Measurements from ENCODE around the gene GRIK4.
A peak's percentile ranks its signal among the peaks of the same experiment; 100 is the strongest.

GRIK4 gene

GRCh38 chr11:120659076-120659475, 147.5 kb downstream of the GRIK4 start:
- H4K20me1 ChIP-seq, result 0 out of 22 replicates have a peak, but pooled peaks cover 0 to 10% (median 0%) of the 10 kb centered on the region in 11 experiments
- H3K27me3 ChIP-seq, result no peaks in the 10 kb centered on the region
- H3K36me3 ChIP-seq, result no peaks in the 10 kb centered on the region
- H3K4me3 ChIP-seq, result no peak overlapping the region
- no peak for TF ChIP-seq Cebpa-rat (IDR thresholded peaks at IDR 0.05)
- no peak overlapping the region for H3K27ac ChIP-seq
- no peak overlapping the region for H3K9ac ChIP-seq
- no peaks in the 10 kb centered on the region for H3K9me3 ChIP-seq (replicated peaks in 1 of 11)
- H3K4me1 ChIP-seq, result peaks cover 0 to 19% (median 2%) of the 10 kb centered on the region in 10 experiments; a peak in 5 of 20 replicates
- no peak overlapping the region for H3K4me2 ChIP-seq

DNA sequence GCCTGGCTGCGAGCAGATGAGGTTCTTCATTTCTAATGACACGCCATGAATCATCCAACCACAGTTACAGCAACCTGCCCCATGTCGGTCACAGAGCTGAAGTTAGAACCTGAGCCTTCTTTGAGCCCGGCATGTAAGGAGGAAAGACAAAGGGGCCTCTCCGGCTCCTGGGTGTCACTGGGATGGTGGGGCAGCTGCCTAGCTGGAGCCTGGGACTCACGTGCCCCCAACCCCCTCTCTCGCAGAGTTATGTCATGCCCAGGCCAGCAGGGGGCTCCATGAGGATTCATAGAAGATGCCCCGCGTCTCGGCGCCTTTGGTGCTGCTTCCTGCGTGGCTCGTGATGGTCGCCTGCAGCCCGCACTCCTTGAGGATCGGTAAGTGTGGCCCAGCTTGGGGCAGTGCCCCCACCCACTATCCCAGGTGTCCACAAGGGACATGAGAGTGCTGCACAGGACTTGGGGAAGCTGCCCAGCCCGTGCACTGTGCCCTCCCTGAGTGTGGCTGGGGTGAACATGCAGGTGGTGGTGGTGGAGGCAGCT, 148.5 kb downstream of the GRIK4 start:
- TF ChIP-seq Cebpa-rat (IDR thresholded peaks at IDR 0.05), result no peak
- no peak overlapping the region for H3K9ac ChIP-seq
- peaks cover 0 to 19% (median 2%) of the 10 kb centered on the region in 10 experiments; a peak in 5 of 20 replicates for H3K4me1 ChIP-seq
- no peaks in the 10 kb centered on the region for H3K36me3 ChIP-seq
- H4K20me1 ChIP-seq, result 0 out of 22 replicates have a peak, but pooled peaks cover 0 to 10% (median 0%) of the 10 kb centered on the region in 11 experiments
- H3K27ac ChIP-seq, result no peak overlapping the region
- peak overlapping the region in 2 of 11 experiments; percentile 10 to 28; a peak in 3 of 22 replicates for H3K4me2 ChIP-seq
- H3K27me3 ChIP-seq, result no peaks in the 10 kb centered on the region
- no peak overlapping the region for H3K4me3 ChIP-seq
- H3K9me3 ChIP-seq (replicated peaks in 1 of 11), result no peaks in the 10 kb centered on the region

GRCh38 chr11:120662071-120662676, 150.6 kb downstream of the GRIK4 start:
- TF ChIP-seq Cebpa-rat (IDR thresholded peaks at IDR 0.05), result no peak
- H3K9me3 ChIP-seq (replicated peaks in 1 of 11), result no peaks in the 10 kb centered on the region

DNA sequence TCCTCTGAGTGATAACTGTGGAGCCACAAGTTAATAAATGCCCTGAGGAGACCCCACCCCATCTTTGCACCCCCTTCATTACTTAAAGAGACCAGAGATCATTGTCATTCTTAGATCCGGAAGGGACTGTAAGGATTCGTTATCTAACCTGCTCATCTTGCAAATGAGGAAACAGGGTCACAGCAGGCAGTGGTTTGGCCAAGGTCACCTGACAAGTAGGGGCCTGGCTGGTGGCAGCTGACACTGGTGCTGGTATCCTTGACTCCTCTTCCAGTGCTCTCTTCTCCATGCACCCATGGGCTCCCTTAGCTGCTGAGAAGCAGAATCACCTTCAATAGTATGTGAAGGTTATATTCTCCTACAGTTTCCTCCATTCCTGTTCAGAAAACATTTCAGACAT, 151.6 kb downstream of the GRIK4 start:
- H3K4me2 ChIP-seq, result no peak overlapping the region
- no peak for TF ChIP-seq Cebpa-rat (IDR thresholded peaks at IDR 0.05)
- no peak overlapping the region for H3K9ac ChIP-seq
- H3K9me3 ChIP-seq (replicated peaks in 1 of 11), result no peaks in the 10 kb centered on the region
- 0 out of 22 replicates have a peak, but pooled peaks cover 0 to 6% (median 0%) of the 10 kb centered on the region in 11 experiments for H4K20me1 ChIP-seq
- no peak overlapping the region for H3K27ac ChIP-seq
- no peak overlapping the region for H3K4me3 ChIP-seq
- no peaks in the 10 kb centered on the region for H3K36me3 ChIP-seq
- peaks cover 0 to 24% (median 12%) of the 10 kb centered on the region in 10 experiments; a peak in 11 of 20 replicates for H3K4me1 ChIP-seq
- H3K27me3 ChIP-seq, result no peaks in the 10 kb centered on the region

More at GRCh38 chr11:120662071-120662676, 150.6 kb downstream of the GRIK4 start:
- H3K4me3 ChIP-seq, result no peak overlapping the region
- H3K27ac ChIP-seq, result no peak overlapping the region
- no peak overlapping the region for H3K4me2 ChIP-seq
- no peaks in the 10 kb centered on the region for H3K36me3 ChIP-seq
- H3K27me3 ChIP-seq, result no peaks in the 10 kb centered on the region
- 0 out of 22 replicates have a peak, but pooled peaks cover 0 to 9% (median 0%) of the 10 kb centered on the region in 11 experiments for H4K20me1 ChIP-seq
- H3K9ac ChIP-seq, result no peak overlapping the region; a peak in 1 of 22 replicates
- H3K4me1 ChIP-seq, result peaks cover 0 to 23% (median 6%) of the 10 kb centered on the region in 10 experiments; a peak in 11 of 20 replicates

DNA sequence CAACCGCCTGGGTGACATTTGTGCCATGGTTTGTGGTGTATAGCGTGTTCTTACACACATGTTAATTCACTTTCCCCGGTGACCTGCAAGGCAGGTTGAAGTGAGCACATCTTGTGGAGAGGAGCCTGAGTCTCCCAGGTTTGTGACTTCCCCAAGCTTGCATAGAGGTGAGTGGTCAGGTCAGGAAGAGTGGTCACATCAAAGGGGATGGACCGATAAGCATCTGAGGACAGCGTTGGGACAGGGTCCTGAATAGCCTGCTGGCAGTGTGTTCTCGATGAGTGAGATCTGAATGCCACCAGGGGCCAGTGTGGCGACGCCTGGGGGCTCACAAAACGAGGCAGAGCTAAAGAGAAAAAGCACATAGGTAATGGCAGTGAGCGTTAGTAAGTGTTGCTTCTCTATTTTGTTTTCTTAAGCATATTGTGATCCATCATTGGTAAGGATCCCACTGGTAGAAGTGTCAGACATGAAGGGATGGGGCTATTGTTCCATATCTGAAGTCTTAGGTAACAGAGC, 154.6 kb downstream of the GRIK4 start:
- Histone ChIP-seq H3K9ac (no peak overlapping the region), H3K9me3 (replicated peaks in 1 of 11) (no peaks in the 10 kb centered on the region), H3K27me3 (no peaks in the 10 kb centered on the region), H3K4me1 (peaks cover 0 to 13% (median 7%) of the 10 kb centered on the region in 10 experiments; a peak in 10 of 20 replicates), H4K20me1 (no peaks in the 10 kb centered on the region), H3K36me3 (no peaks in the 10 kb centered on the region), H3K27ac (no peak overlapping the region), H3K4me2 (no peak overlapping the region), H3K4me3 (no peak overlapping the region)
- no peak for TF ChIP-seq Cebpa-rat (IDR thresholded peaks at IDR 0.05)

DNA sequence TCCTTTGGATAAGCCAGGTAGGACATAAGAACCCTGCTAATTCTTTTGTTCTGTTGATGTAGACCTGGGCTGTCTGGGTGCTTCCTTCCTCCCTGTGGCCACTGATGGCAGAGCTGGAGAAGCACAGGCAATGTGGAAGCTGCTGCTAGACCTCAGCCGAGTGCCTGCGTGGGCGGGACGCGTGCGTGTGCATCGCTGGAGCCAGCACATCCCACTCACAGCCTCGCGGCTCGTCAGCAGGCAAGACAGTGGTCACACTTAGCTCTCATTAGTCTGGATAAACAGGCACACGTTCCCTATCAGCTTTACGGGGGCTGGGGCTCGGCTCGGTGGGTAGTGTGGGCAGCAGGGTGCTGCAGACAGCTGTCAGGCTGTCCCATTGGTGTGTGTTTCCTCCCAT, 155.7 kb downstream of the GRIK4 start:
- no peak for TF ChIP-seq Cebpa-rat (IDR thresholded peaks at IDR 0.05)
- Histone ChIP-seq H3K27ac (no peak overlapping the region), H3K27me3 (no peaks in the 10 kb centered on the region), H3K4me2 (peak overlapping the region in 10 of 11 experiments; percentile 4 to 52 (median 24); a peak in 10 of 22 replicates), H3K4me3 (no peak overlapping the region), H3K9me3 (replicated peaks in 1 of 11) (peaks cover 0 to 7% (median 4%) of the 10 kb centered on the region in 11 experiments; a peak in 8 of 22 replicates), H3K9ac (no peak overlapping the region), H4K20me1 (no peaks in the 10 kb centered on the region), H3K36me3 (no peaks in the 10 kb centered on the region), H3K4me1 (peaks cover 0 to 13% (median 7%) of the 10 kb centered on the region in 10 experiments; a peak in 10 of 20 replicates)

GRCh38 chr11:120667934-120668333, 156.4 kb downstream of the GRIK4 start:
- Histone ChIP-seq H3K4me3 (no peak overlapping the region), H4K20me1 (no peaks in the 10 kb centered on the region), H3K9ac (no peak overlapping the region), H3K4me2 (peak overlapping the region in 1 of 11 experiments; percentile 42; a peak in 1 of 22 replicates), H3K27ac (no peak overlapping the region), H3K36me3 (no peaks in the 10 kb centered on the region), H3K27me3 (no peaks in the 10 kb centered on the region), H3K4me1 (peaks cover 0 to 13% (median 7%) of the 10 kb centered on the region in 10 experiments; a peak in 10 of 20 replicates), H3K9me3 (replicated peaks in 1 of 11) (peaks cover 0 to 7% (median 4%) of the 10 kb centered on the region in 11 experiments; a peak in 8 of 22 replicates)
- no peak for TF ChIP-seq Cebpa-rat (IDR thresholded peaks at IDR 0.05)

DNA sequence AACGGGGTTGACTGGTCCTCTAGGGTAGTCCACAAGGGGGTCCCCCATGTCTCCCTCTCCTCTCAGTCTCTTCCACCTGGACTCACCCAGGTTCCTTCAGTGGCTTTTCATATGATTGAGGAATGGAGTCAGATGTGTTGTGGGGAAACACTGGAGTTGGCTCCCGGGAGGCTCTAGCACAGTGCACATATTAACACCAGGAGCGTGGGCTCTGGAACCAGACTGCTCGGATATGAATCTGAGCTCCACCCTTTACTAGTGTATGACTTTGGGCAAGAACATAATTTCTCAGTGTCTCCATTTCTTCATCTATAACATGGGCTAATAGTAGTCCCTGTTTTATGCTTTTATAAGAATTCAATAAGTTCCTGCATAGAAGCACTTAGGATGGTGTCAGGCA, 157.0 kb downstream of the GRIK4 start:
- no peak overlapping the region for H3K4me3 ChIP-seq
- H3K27me3 ChIP-seq, result no peaks in the 10 kb centered on the region
- no peaks in the 10 kb centered on the region for H3K36me3 ChIP-seq
- no peak overlapping the region for H3K9ac ChIP-seq
- TF ChIP-seq Cebpa-rat (IDR thresholded peaks at IDR 0.05), result no peak
- peaks cover 0 to 7% (median 4%) of the 10 kb centered on the region in 11 experiments; a peak in 8 of 22 replicates for H3K9me3 ChIP-seq (replicated peaks in 1 of 11)
- H3K4me2 ChIP-seq, result no peak overlapping the region
- no peaks in the 10 kb centered on the region for H4K20me1 ChIP-seq
- peaks cover 0 to 15% (median 9%) of the 10 kb centered on the region in 10 experiments; a peak in 16 of 20 replicates for H3K4me1 ChIP-seq
- H3K27ac ChIP-seq, result no peak overlapping the region

GRCh38 chr11:120674542-120674941, 163.0 kb downstream of the GRIK4 start:
- no peaks in the 10 kb centered on the region; a peak in 1 of 22 replicates for H4K20me1 ChIP-seq
- no peaks in the 10 kb centered on the region for H3K36me3 ChIP-seq
- no peak overlapping the region for H3K4me3 ChIP-seq
- peaks cover 0 to 14% (median 4%) of the 10 kb centered on the region in 11 experiments; a peak in 8 of 22 replicates for H3K9me3 ChIP-seq (replicated peaks in 1 of 11)
- peaks cover 6 to 27% (median 20%) of the 10 kb centered on the region in 10 experiments for H3K4me1 ChIP-seq
- no peaks in the 10 kb centered on the region for H3K27me3 ChIP-seq
- no peak overlapping the region for H3K9ac ChIP-seq
- H3K27ac ChIP-seq, result no peak overlapping the region
- TF ChIP-seq Cebpa-rat (IDR thresholded peaks at IDR 0.05), result no peak
- H3K4me2 ChIP-seq, result no peak overlapping the region
